Epidermal melanocyte (primary cell): Measurements from ENCODE around the gene KCNQ1.

Experiments used
- DNase-seq: peaks from one replicate; pipeline ENCODE4 v3.0.0; 2011; ENCODE audit warnings: low spot score; ENCODE audit not compliant: insufficient read length

KCNQ1 gene

GRCh38 chr11:2647167-2647566 is 202.4 kb downstream of the KCNQ1 start:
- DNase-seq: no peak

GRCh38 chr11:2647953-2648352 is 203.1 kb downstream of the KCNQ1 start:
- no peak for DNase-seq

- no peak for DNase-seq
Observed at GRCh38 chr11:2649400-2649799, 204.6 kb downstream of the KCNQ1 start.

GRCh38 chr11:2649848-2650247 is 205.0 kb downstream of the KCNQ1 start:
- no peak for DNase-seq

- DNase-seq: no peak
Observed at GRCh38 chr11:2650343-2650867, 205.6 kb downstream of the KCNQ1 start.

GRCh38 chr11:2651054-2651617 is 206.3 kb downstream of the KCNQ1 start:
- DNase-seq: no peak

GRCh38 chr11:2651826-2652271 is 207.0 kb downstream of the KCNQ1 start:
- no peak for DNase-seq

GRCh38 chr11:2652333-2653197 is 207.8 kb downstream of the KCNQ1 start:
- no peak for DNase-seq

GRCh38 chr11:2653198-2653551 is 208.4 kb downstream of the KCNQ1 start:
- no peak for DNase-seq

- DNase-seq: no peak
Observed at GRCh38 chr11:2653930-2654739, 209.3 kb downstream of the KCNQ1 start.

- no peak for DNase-seq
Observed at GRCh38 chr11:2655016-2655719, 210.4 kb downstream of the KCNQ1 start.

GRCh38 chr11:2655834-2656622 is 211.2 kb downstream of the KCNQ1 start:
- DNase-seq: no peak

GRCh38 chr11:2656859-2657258 is 212.1 kb downstream of the KCNQ1 start:
- no peak for DNase-seq

GRCh38 chr11:2657697-2658284 is 213.0 kb downstream of the KCNQ1 start:
- DNase-seq: no peak

- DNase-seq: no peak
Observed at GRCh38 chr11:2660357-2660939, 215.6 kb downstream of the KCNQ1 start.

- no peak for DNase-seq
Observed at GRCh38 chr11:2661173-2662023, 216.6 kb downstream of the KCNQ1 start.

GRCh38 chr11:2662024-2662312 is 217.2 kb downstream of the KCNQ1 start:
- no peak for DNase-seq

- DNase-seq: no peak
Observed at GRCh38 chr11:2662430-2663299, 217.9 kb downstream of the KCNQ1 start.
